ENCODE data around the gene MET. TPM values are rescaled to one million over a fixed set of nuclear protein-coding genes. Genes with fewer than 3 reads are reported as not detected.

MET gene
- total RNA-seq, 1 donor from 2014 or later = 7.0 TPM

GRCh38 chr7:116736927-116737715 lies 65.1 kb downstream of the MET start:
- Histone ChIP-seq H3F3A (ENCODE audit: low read depth) (no peaks in the 10 kb centered on the region), H3K27ac (no peak overlapping the region), H3K27me3 (no peaks in the 10 kb centered on the region), H3K9me3 (ENCODE audit: low read depth) (no peaks in the 10 kb centered on the region), H2AFZ (replicated peaks) (no peak overlapping the region), H3K9ac (no peak overlapping the region), H3K4me1 (no peaks in the 10 kb centered on the region), H3K4me2 (no peak overlapping the region), H4K20me1 (ENCODE audit: low read depth) (no peaks in the 10 kb centered on the region), H3K79me2 (ENCODE audit: low read depth) (no peaks in the 10 kb centered on the region), H3K36me3 (no peaks in the 10 kb centered on the region), H3K4me3 (no peak overlapping the region)
- Mint-ChIP-seq H3K9me3 (no peaks in the 10 kb centered on the region), H3K4me3 (no peak overlapping the region), H3K36me3 (no peaks in the 10 kb centered on the region), H3K4me1 (peaks cover 12% of the 10 kb centered on the region), H3K27ac (no peak overlapping the region), H3K27me3 (ENCODE audit: insufficient read depth, low read depth) (peaks cover 4% of the 10 kb centered on the region)
- no peak for DNase-seq (ENCODE audit: low spot score)
- TF ChIP-seq CTCF (IDR thresholded peaks at IDR 0.05) (no peak), EZH2phosphoT487 (IDR thresholded peaks at IDR 0.05) (no peak), EZH2 (IDR thresholded peaks at IDR 0.05) (no peak)

- H3K27me3 Mint-ChIP-seq (ENCODE audit: insufficient read depth, low read depth) = peaks cover 4% of the 10 kb centered on the region
- Histone ChIP-seq H3K9me3 (ENCODE audit: low read depth) (no peaks in the 10 kb centered on the region), H3K27ac (no peak overlapping the region), H3F3A (ENCODE audit: low read depth) (no peaks in the 10 kb centered on the region), H3K9ac (no peak overlapping the region), H3K4me3 (no peak overlapping the region), H3K36me3 (no peaks in the 10 kb centered on the region), H3K27me3 (no peaks in the 10 kb centered on the region), H4K20me1 (ENCODE audit: low read depth) (no peaks in the 10 kb centered on the region), H3K4me1 (no peaks in the 10 kb centered on the region), H3K4me2 (no peak overlapping the region), H3K79me2 (ENCODE audit: low read depth) (no peaks in the 10 kb centered on the region), H2AFZ (replicated peaks) (no peak overlapping the region)
- peaks cover 18% of the 10 kb centered on the region for H3K4me1 Mint-ChIP-seq
- no peak for DNase-seq (ENCODE audit: low spot score)
- TF ChIP-seq CTCF (IDR thresholded peaks at IDR 0.05) (no peak), EZH2 (IDR thresholded peaks at IDR 0.05) (no peak), EZH2phosphoT487 (IDR thresholded peaks at IDR 0.05) (no peak)
- H3K36me3 Mint-ChIP-seq = no peaks in the 10 kb centered on the region
- no peaks in the 10 kb centered on the region for H3K9me3 Mint-ChIP-seq
- H3K4me3 Mint-ChIP-seq = no peak overlapping the region
- H3K27ac Mint-ChIP-seq = no peak overlapping the region
Measured at GRCh38 chr7:116738378-116738777, 66.4 kb downstream of the MET start.

DNA sequence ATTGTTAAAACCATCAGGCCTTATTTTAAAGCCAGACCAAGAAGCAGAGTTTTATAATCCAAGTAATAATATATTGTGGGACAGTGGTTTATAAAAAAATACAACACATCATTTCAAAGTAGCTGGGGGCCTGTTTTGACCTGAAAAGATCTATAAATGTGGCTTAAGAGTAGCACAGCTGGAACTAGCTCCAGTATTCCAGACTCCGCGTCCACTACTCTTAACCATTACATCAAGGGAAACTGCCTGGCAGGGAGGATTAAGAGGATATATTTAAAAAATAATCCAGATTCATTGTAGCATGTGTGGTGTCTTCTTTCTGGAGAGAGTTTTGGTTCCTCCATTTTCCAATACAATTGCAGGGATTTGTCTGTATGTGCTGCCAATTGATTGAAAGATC lies 67.3 kb downstream of the MET start:
- no peaks in the 10 kb centered on the region for H4K20me1 ChIP-seq (ENCODE audit: low read depth)
- H3K4me1 ChIP-seq = no peaks in the 10 kb centered on the region
- H3K27me3 ChIP-seq = no peaks in the 10 kb centered on the region
- Mint-ChIP-seq H3K9me3 (no peaks in the 10 kb centered on the region), H3K36me3 (no peaks in the 10 kb centered on the region), H3K27ac (no peak overlapping the region), H3K4me3 (no peak overlapping the region), H3K27me3 (ENCODE audit: insufficient read depth, low read depth) (peaks cover 4% of the 10 kb centered on the region), H3K4me1 (peaks cover 19% of the 10 kb centered on the region)
- no peak overlapping the region for H3K27ac ChIP-seq
- H3K4me2 ChIP-seq = no peak overlapping the region
- no peaks in the 10 kb centered on the region for H3K36me3 ChIP-seq
- DNase-seq (ENCODE audit: low spot score) = no peak
- H3K79me2 ChIP-seq (ENCODE audit: low read depth) = no peaks in the 10 kb centered on the region
- no peak overlapping the region for H3K9ac ChIP-seq
- TF ChIP-seq CTCF (IDR thresholded peaks at IDR 0.05) (no peak), EZH2phosphoT487 (IDR thresholded peaks at IDR 0.05) (no peak), EZH2 (IDR thresholded peaks at IDR 0.05) (no peak)
- H2AFZ ChIP-seq (replicated peaks) = no peak overlapping the region
- no peak overlapping the region for H3K4me3 ChIP-seq
- H3K9me3 ChIP-seq (ENCODE audit: low read depth) = no peaks in the 10 kb centered on the region
- H3F3A ChIP-seq (ENCODE audit: low read depth) = no peaks in the 10 kb centered on the region
